Stomach (tissue), 4 donors: Measurements from ENCODE around the gene ATIC.

Experiments
- POLR2A ChIP-seq, 4 donors: fragments of 450-650 bp; IDR thresholded peaks; one replicate each; pipeline ENCODE4 v1.6.1; 2016; ENCODE audit warnings: antibody characterized with exemption in 4 of 4, control low read depth in 2 of 4, mild to moderate bottlenecking in 1 of 4, moderate library complexity in 1 of 4
- POLR2AphosphoS5 ChIP-seq, 3 donors: sonication (generic); formaldehyde crosslinking; IDR thresholded peaks; one replicate each; pipeline ENCODE4 v1.6.1; 2016; ENCODE audit warnings: antibody characterized with exemption in 3 of 3
- TF ChIP-seq, protein P1 (sequence below), 7 experiments: fragments of 450-650 bp in 4 of 7; fragments of 200-600 bp in 3 of 7; sonication (generic) in 3 of 7; IDR thresholded peaks; one replicate each; pipeline ENCODE4 v1.5.1; 2016 to 2019; ENCODE audit warnings: antibody characterized with exemption in 7 of 7, control low read depth in 2 of 7, mild to moderate bottlenecking in 1 of 7

DNA sequence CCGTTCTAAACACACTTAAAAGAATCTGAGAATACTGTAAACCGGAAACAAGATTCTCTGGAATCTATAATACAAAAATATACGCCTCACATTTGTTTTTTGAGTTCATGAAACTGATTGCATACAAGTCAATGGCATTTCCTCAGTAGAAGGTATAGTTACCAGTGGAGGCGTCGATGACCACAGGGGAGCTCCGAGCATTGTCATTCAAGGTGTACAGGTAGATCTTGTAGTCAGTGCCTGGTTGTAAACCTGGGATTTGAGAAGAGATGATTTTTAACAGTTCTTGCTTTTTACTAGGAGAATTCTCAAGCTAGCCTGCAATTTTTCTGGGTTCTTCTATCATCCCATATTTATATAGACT lies 63.6 kb downstream of the ATIC start:
- TF ChIP-seq, protein P1, sequence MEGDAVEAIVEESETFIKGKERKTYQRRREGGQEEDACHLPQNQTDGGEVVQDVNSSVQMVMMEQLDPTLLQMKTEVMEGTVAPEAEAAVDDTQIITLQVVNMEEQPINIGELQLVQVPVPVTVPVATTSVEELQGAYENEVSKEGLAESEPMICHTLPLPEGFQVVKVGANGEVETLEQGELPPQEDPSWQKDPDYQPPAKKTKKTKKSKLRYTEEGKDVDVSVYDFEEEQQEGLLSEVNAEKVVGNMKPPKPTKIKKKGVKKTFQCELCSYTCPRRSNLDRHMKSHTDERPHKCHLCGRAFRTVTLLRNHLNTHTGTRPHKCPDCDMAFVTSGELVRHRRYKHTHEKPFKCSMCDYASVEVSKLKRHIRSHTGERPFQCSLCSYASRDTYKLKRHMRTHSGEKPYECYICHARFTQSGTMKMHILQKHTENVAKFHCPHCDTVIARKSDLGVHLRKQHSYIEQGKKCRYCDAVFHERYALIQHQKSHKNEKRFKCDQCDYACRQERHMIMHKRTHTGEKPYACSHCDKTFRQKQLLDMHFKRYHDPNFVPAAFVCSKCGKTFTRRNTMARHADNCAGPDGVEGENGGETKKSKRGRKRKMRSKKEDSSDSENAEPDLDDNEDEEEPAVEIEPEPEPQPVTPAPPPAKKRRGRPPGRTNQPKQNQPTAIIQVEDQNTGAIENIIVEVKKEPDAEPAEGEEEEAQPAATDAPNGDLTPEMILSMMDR (IDR thresholded peaks at IDR 0.05), result no peak
- TF ChIP-seq POLR2AphosphoS5 (IDR thresholded peaks at IDR 0.05) (no peak), POLR2A (IDR thresholded peaks at IDR 0.05) (no peak)
